Adipose tissue (tissue), 3 donors: ENCODE measurements around the gene TMEM250. TPM values are rescaled to one million over a fixed set of nuclear protein-coding genes. Genes with fewer than 3 reads are reported as not detected.
"Not testable (repeated sequence)": the region's sequence is repeated elsewhere in the genome, so short reads cannot be mapped to it uniquely, and the experiment has no call there.

Experiments used
- H3K27ac ChIP-seq: one replicate; pipeline ENCODE4 v1.5.1; 2013; ENCODE audit warnings: low read depth, low read length
- WGBS, 3 donors: extraction: QIAGEN DNeasy Blood & Tissue Kit; methylation state at CpG; one replicate each; pipeline ENCODE4 v1.1.7; 2013; 5-methylcytosine and 5-hydroxymethylcytosine counted together
- polyA plus RNA-seq, 3 donors: library from polyadenylated mRNA; stranded (reverse); fragments of 200-250 nt; gene quantifications; one replicate each; pipeline ENCODE4 v1.2.3, GENCODE V29; 2013
- donor health status: healthy with polysubstance abuse.
- donor health status: Bipolar disorder and iron deficiency.
- donor health status: healthy.

TMEM250 gene
- polyA plus RNA-seq, result 10 to 100 TPM; 14.9 to 25.9 (median 20.4) TPM

- 0% methylated on average over 67 to 112 of the region's 112 CpGs for WGBS, 3 donors
- peak within 1 kb of the TSS; percentile 61 for H3K27ac ChIP-seq
Measured at GRCh38 chr9:136118320-136119060, at the start of gene TMEM250. Gene TMEM250 (minus strand): TSS chr9:136118875. CDS start chr9:136116900, 1,975 bp downstream.

- WGBS, 3 donors, result 56 to 70% (median 58%) methylated on average over 1 of the region's 1 CpG
- H3K27ac ChIP-seq, result no peak overlapping the region
Measured at GRCh38 chr9:136163248-136163850, 44.7 kb upstream of the TMEM250 start.

- WGBS, 3 donors, result 69 to 73% (median 71%) methylated on average over 10 of the region's 10 CpGs
- no peak overlapping the region for H3K27ac ChIP-seq
Measured at GRCh38 chr9:136160995-136161610, 42.4 kb upstream of the TMEM250 start.

- WGBS, 3 donors, result 62 to 79% (median 64%) methylated on average over 12 of the region's 12 CpGs
- H3K27ac ChIP-seq, result no peak overlapping the region
Measured at GRCh38 chr9:136160381-136160841, 41.7 kb upstream of the TMEM250 start.

GRCh38 chr9:136159851-136160250 is 41.2 kb upstream of the TMEM250 start:
- no peak overlapping the region for H3K27ac ChIP-seq
- 88 to 92% (median 89%) methylated on average over 16 of the region's 16 CpGs for WGBS, 3 donors

- no peak overlapping the region for H3K27ac ChIP-seq
- 53 to 64% (median 56%) methylated on average over 18 to 20 of the region's 20 CpGs for WGBS, 3 donors
Measured at GRCh38 chr9:136157477-136158265, 39.0 kb upstream of the TMEM250 start.

GRCh38 chr9:136156209-136157120 is 37.8 kb upstream of the TMEM250 start:
- H3K27ac ChIP-seq, result no peak overlapping the region
- WGBS, 3 donors, result 45 to 56% (median 48%) methylated on average over 40 to 42 of the region's 42 CpGs

- 76 to 85% (median 78%) methylated on average over 17 of the region's 17 CpGs for WGBS, 3 donors
- no peak overlapping the region for H3K27ac ChIP-seq
Measured at GRCh38 chr9:136155576-136155975, 36.9 kb upstream of the TMEM250 start.

- no peak overlapping the region for H3K27ac ChIP-seq
- 85 to 89% (median 89%) methylated on average over 14 of the region's 14 CpGs for WGBS, 3 donors
Measured at GRCh38 chr9:136154943-136155342, 36.3 kb upstream of the TMEM250 start.

GRCh38 chr9:136153381-136154065 is 34.8 kb upstream of the TMEM250 start:
- 77 to 80% (median 79%) methylated on average over 23 to 24 of the region's 24 CpGs for WGBS, 3 donors
- H3K27ac ChIP-seq, result no peak overlapping the region

GRCh38 chr9:136152931-136153330 is 34.3 kb upstream of the TMEM250 start:
- H3K27ac ChIP-seq, result no peak overlapping the region
- 90 to 95% (median 91%) methylated on average over 12 of the region's 12 CpGs for WGBS, 3 donors

GRCh38 chr9:136152543-136152866 is 33.8 kb upstream of the TMEM250 start:
- 75 to 85% (median 84%) methylated on average over 4 of the region's 4 CpGs for WGBS, 3 donors

GRCh38 chr9:136151848-136152542 is 33.3 kb upstream of the TMEM250 start:
- no peak overlapping the region for H3K27ac ChIP-seq
- 80 to 93% (median 84%) methylated on average over 27 of the region's 27 CpGs for WGBS, 3 donors

More at GRCh38 chr9:136152543-136152866, 33.8 kb upstream of the TMEM250 start:
- H3K27ac ChIP-seq, result no peak overlapping the region

- WGBS, 3 donors, result 51 to 68% (median 51%) methylated on average over 25 of the region's 25 CpGs
- no peak overlapping the region for H3K27ac ChIP-seq
Measured at GRCh38 chr9:136151214-136151804, 32.6 kb upstream of the TMEM250 start.

GRCh38 chr9:136150664-136151213 is 32.1 kb upstream of the TMEM250 start:
- not testable (repeated sequence) for H3K27ac ChIP-seq
- WGBS, 3 donors, result 79 to 86% (median 82%) methylated on average over 7 of the region's 7 CpGs

GRCh38 chr9:136149853-136150252 is 31.2 kb upstream of the TMEM250 start:
- H3K27ac ChIP-seq, result no peak overlapping the region
- WGBS, 3 donors, result 85 to 87% (median 86%) methylated on average over 9 of the region's 9 CpGs
